Adrenal gland (tissue), 5 donors: ENCODE results near the gene PTPN14.

Experiments used
- POLR2A ChIP-seq, 2 donors: fragments of 450-650 bp; IDR thresholded peaks; one replicate each; pipeline ENCODE4 v1.6.1; 2017; ENCODE audit warnings: antibody characterized with exemption in 2 of 2, mild to moderate bottlenecking in 2 of 2, moderate library complexity in 1 of 2
- TF ChIP-seq, protein P1 (sequence below), 6 experiments: fragments of 450-650 bp in 4 of 6; fragments of 200-600 bp in 2 of 6; sonication (generic) in 1 of 6; IDR thresholded peaks; 1 replicate in 5 of 6; 2 replicates in 1 of 6; pipeline versions ENCODE4 v1.5.1 to v1.8.0; 2016 to 2021; ENCODE audit warnings: antibody characterized with exemption in 6 of 6, mild to moderate bottlenecking in 2 of 6, moderate library complexity in 1 of 6
- donor health status: DM: no; HTN: no; CAD: no.

DNA sequence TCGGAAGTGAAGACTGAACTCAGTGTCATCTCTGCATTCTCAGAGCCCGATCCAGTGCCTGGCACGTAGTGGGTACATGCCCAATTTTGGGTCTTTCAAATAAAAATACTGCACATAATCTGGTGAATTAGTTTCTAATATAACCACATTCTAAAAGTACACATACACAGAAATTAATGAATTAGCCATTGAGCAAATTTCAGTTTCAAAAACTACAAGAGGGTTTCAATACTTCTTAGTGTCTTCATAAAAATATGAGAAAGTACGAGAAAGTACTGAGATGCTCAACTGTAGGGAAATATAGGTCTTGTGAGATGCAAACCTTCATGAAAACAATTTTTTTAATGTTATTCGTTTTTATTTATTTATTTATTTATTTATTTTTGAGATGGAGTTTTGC is 183.6 kb downstream of the PTPN14 start:
- TF ChIP-seq, protein P1, sequence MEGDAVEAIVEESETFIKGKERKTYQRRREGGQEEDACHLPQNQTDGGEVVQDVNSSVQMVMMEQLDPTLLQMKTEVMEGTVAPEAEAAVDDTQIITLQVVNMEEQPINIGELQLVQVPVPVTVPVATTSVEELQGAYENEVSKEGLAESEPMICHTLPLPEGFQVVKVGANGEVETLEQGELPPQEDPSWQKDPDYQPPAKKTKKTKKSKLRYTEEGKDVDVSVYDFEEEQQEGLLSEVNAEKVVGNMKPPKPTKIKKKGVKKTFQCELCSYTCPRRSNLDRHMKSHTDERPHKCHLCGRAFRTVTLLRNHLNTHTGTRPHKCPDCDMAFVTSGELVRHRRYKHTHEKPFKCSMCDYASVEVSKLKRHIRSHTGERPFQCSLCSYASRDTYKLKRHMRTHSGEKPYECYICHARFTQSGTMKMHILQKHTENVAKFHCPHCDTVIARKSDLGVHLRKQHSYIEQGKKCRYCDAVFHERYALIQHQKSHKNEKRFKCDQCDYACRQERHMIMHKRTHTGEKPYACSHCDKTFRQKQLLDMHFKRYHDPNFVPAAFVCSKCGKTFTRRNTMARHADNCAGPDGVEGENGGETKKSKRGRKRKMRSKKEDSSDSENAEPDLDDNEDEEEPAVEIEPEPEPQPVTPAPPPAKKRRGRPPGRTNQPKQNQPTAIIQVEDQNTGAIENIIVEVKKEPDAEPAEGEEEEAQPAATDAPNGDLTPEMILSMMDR (IDR thresholded peaks at IDR 0.05) = no peak
- no peak for TF ChIP-seq POLR2A (IDR thresholded peaks at IDR 0.05)
